ENCODE data around the gene DNAJC28.

GRCh38 chr21:33481314-33481943, 10.1 kb downstream of the DNAJC28 start:
- no peak for TF ChIP-seq PRDM2 (tag by site-specific recombination; IDR thresholded peaks at IDR 0.05; ENCODE audit: borderline replicate concordance)
- no peak for TF ChIP-seq CTCF (tag by site-specific recombination; IDR thresholded peaks at IDR 0.05)
- 0 out of 2 replicates have a peak, but pooled peaks have one; percentile 39 for TF ChIP-seq PATZ1 (tag by site-specific recombination; IDR thresholded peaks at IDR 0.05)
- no peak for TF ChIP-seq ZNF37A (tag by site-specific recombination; IDR thresholded peaks at IDR 0.05)
- TF ChIP-seq PBX3 (CRISPR knock-in tag; IDR thresholded peaks at IDR 0.05) = no peak
- TF ChIP-seq REST (tag by site-specific recombination; IDR thresholded peaks at IDR 0.05) = no peak
- no peak for TF ChIP-seq ZNF140 (tag by site-specific recombination; IDR thresholded peaks at IDR 0.05)
- no peak for TF ChIP-seq HOXA7 (CRISPR knock-in tag; IDR thresholded peaks at IDR 0.05; ENCODE audit: borderline replicate concordance)
- no peak for TF ChIP-seq ZSCAN30 (tag by site-specific recombination; IDR thresholded peaks at IDR 0.05)
- TF ChIP-seq ZNF621 (tag by site-specific recombination; IDR thresholded peaks at IDR 0.05) = no peak
- no peak for TF ChIP-seq ZNF114 (tag by site-specific recombination; IDR thresholded peaks at IDR 0.05)
- TF ChIP-seq ZBTB21 (tag by site-specific recombination; IDR thresholded peaks at IDR 0.05) = no peak
- TF ChIP-seq HOXC10 (CRISPR knock-in tag; IDR thresholded peaks at IDR 0.05) = no peak
